HepG2 (cell line): ENCODE measurements around the gene VPS4B. TPM values are rescaled to one million over a fixed set of nuclear protein-coding genes. Genes with fewer than 3 reads are reported as not detected.
A peak's percentile ranks its signal among the peaks of the same experiment; 100 is the strongest.

Source experiments
- CREB1 ChIP-seq, 2 experiments: fragments of 450-650 bp in 1 of 2; IDR thresholded peaks; 2 replicates each; pipeline ENCODE4 v1.6.1; 2016 to 2017; ENCODE audit warnings: control low read depth in 1 of 2, mild to moderate bottlenecking in 1 of 2, missing compliant biosample characterization in 1 of 2, missing genetic modification characterization in 1 of 2
- HNF4A ChIP-seq: sonication (generic); formaldehyde crosslinking; IDR thresholded peaks from 2 replicates; pipeline ENCODE4 v1.4.0; 2020; ENCODE audit warnings: missing genetic modification reagents
- HOXD1 ChIP-seq: sonication (generic); formaldehyde crosslinking; IDR thresholded peaks from 2 replicates; pipeline ENCODE4 v1.5.0; 2020; ENCODE audit warnings: missing genetic modification reagents
- NR2F2 ChIP-seq: IDR thresholded peaks from 2 replicates; pipeline ENCODE4 v1.6.1; 2012; ENCODE audit warnings: low read depth, inconsistent platforms, borderline replicate concordance
- RFXANK ChIP-seq: IDR thresholded peaks from 2 replicates; pipeline ENCODE4 v1.6.1; 2016
- SNAI1 ChIP-seq: sonication (generic); formaldehyde crosslinking; IDR thresholded peaks from 2 replicates; pipeline ENCODE4 v1.5.0; 2020; ENCODE audit warnings: mild to moderate bottlenecking, missing genetic modification reagents, borderline replicate concordance
- SOX13 ChIP-seq, 3 experiments: fragments of 450-650 bp in 1 of 3; sonication (generic) in 1 of 3; formaldehyde crosslinking in 1 of 3; IDR thresholded peaks in 2 of 3; conservative IDR thresholded peaks in 1 of 3; 2 replicates each; pipeline versions ENCODE4 v1.5.0 to v1.6.1; 2016 to 2020; ENCODE audit warnings: antibody characterized with exemption in 1 of 3, mild to moderate bottlenecking in 1 of 3, missing compliant biosample characterization in 1 of 3, missing genetic modification reagents in 1 of 3, moderate library complexity in 1 of 3
- YEATS4 ChIP-seq: sonication (generic); formaldehyde crosslinking; IDR thresholded peaks from 2 replicates; pipeline ENCODE4 v1.4.0; 2020; ENCODE audit warnings: missing genetic modification reagents, borderline replicate concordance
- ZEB1 ChIP-seq: IDR thresholded peaks from 2 replicates; pipeline ENCODE4 v1.6.1; 2012; ENCODE audit warnings: mild to moderate bottlenecking, low read depth, inconsistent platforms; ENCODE audit not compliant: insufficient replicate concordance
- ZFP1 ChIP-seq: IDR thresholded peaks from 2 replicates; pipeline ENCODE4 v1.6.1; 2016
- ZFP36L1 ChIP-seq: sonication (generic); formaldehyde crosslinking; IDR thresholded peaks from 2 replicates; pipeline ENCODE4 v1.8.0; 2022; ENCODE audit warnings: mild to moderate bottlenecking, missing genetic modification reagents, moderate library complexity
- ZKSCAN8 ChIP-seq: IDR thresholded peaks from 2 replicates; pipeline ENCODE4 v1.6.1; 2016; ENCODE audit warnings: borderline replicate concordance, missing genetic modification reagents, missing compliant biosample characterization
- ZNF160 ChIP-seq: sonication (generic); formaldehyde crosslinking; IDR thresholded peaks from 2 replicates; pipeline ENCODE4 v1.8.0; 2022; ENCODE audit warnings: mild to moderate bottlenecking, inconsistent platforms, missing genetic modification reagents
- ZNF292 ChIP-seq: sonication (generic); formaldehyde crosslinking; IDR thresholded peaks from 2 replicates; pipeline ENCODE4 v1.8.1; 2022; ENCODE audit warnings: mild to moderate bottlenecking, low read depth, missing genetic modification reagents, borderline replicate concordance
- ZNF296 ChIP-seq: sonication (generic); formaldehyde crosslinking; conservative IDR thresholded peaks from 2 replicates; pipeline ENCODE4 v1.5.0; 2020; ENCODE audit warnings: mild to moderate bottlenecking, missing genetic modification reagents
- ZNF501 ChIP-seq: sonication (generic); formaldehyde crosslinking; IDR thresholded peaks from 2 replicates; pipeline ENCODE4 v1.5.1; 2020; ENCODE audit warnings: mild to moderate bottlenecking, moderate library complexity, missing genetic modification reagents
- ZNF883 ChIP-seq: sonication (generic); formaldehyde crosslinking; IDR thresholded peaks from 2 replicates; pipeline ENCODE4 v1.5.1; 2020; ENCODE audit warnings: mild to moderate bottlenecking, missing genetic modification reagents; ENCODE audit errors: not compliant biosample characterization
- ZSCAN20 ChIP-seq: sonication (generic); formaldehyde crosslinking; IDR thresholded peaks from 2 replicates; pipeline ENCODE4 v1.4.0; 2020; ENCODE audit warnings: missing genetic modification reagents, mild to moderate bottlenecking, borderline replicate concordance
- polyA plus RNA-seq, 8 experiments: library from polyadenylated mRNA; depleted of rRNA in 3 of 8; stranded (reverse) in 7 of 8; unstranded in 1 of 8; fragments of >200 nt; fragmentation: Illumina TruSeq in 4 of 8; extraction: Trizol in 4 of 8; gene quantifications; 2 replicates each; pipeline versions ENCODE4 v1.2.1 to v1.2.3, GENCODE V29; 2011 to 2016; ENCODE audit warnings: low read depth in 4 of 8, missing spikeins in 1 of 8, mixed read lengths in 1 of 8; ENCODE audit not compliant: insufficient read depth in 1 of 8
- total RNA-seq, 5 experiments: library from RNA; depleted of rRNA; stranded (reverse); fragments of >200 nt; fragmentation: Illumina TruSeq; extraction: Trizol; gene quantifications; 2 replicates each; pipeline ENCODE4 v1.2.3, GENCODE V29; 2016; ENCODE audit warnings: low read depth in 1 of 5
- TF ChIP-seq, protein P1 (sequence below): sonication (generic); formaldehyde crosslinking; IDR thresholded peaks from 2 replicates; pipeline ENCODE4 v1.4.0; 2020; ENCODE audit warnings: mild to moderate bottlenecking, missing genetic modification reagents
- TF ChIP-seq, protein P2 (sequence below): sonication (generic); formaldehyde crosslinking; IDR thresholded peaks from 2 replicates; pipeline ENCODE4 v1.5.1; 2020; ENCODE audit warnings: mild to moderate bottlenecking, missing genetic modification reagents, moderate library complexity
- TF ChIP-seq, protein P3 (sequence below): IDR thresholded peaks from 2 replicates; pipeline ENCODE4 v1.6.1; 2016

VPS4B gene
- total and polyA plus RNA-seq, 2 of the 13 experiments (the other 11 are each of a cell fraction or from before 2014, with no cell fraction given): 12.8 to 25.9 TPM

DNA sequence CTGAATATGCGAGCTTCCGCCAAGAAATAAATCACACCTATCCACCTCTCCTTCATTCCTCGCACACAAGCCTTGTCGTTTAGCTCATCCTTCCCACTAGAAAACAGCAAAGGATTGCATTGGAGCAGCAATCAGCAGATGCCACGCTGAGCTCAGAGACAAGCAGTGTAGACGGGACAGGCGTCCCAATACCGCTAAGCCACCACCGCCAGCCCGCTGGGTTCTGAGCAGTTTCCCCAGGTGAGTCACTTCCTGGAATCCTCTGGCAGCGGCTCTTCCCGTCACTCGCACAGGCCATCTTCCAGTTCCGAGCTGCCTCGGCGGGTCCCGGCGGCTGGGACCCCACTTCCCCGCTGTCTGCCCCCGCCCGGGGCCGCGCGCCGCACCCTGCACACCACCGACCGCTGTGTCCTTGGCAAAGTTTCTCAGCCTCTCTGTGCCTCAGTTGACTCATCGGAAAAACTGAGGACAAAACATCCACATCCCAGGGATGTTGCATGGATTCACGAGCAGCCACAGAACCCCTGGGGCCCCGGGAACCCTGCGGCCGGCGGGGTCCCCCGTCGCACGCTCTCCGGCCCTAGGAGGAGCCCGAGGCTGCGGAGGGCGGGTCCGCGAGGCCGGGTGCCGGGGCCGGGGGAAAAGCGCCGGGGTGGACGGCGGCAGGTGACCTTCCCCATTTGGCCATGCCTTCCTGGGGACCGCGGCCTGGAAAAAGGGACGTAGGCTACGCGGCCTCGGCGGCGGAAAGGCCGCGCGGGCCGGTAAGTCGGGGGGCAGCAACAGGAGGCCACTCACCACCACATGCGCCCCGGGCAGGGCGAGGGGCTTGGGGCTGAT lies 55.8 kb downstream of the VPS4B start (continued):
- TF ChIP-seq ZSCAN20 (peak; percentile 79; the same call in 1 of the 2 replicates), ZNF292 (CRISPR knock-in tag) (peak; percentile 21; the same call in 1 of the 2 replicates), HNF4A (no peak), ZEB1 (peak; percentile 65), ZNF883 (no peak), ZKSCAN8 (CRISPR knock-in tag) (no peak), SNAI1 (no peak), ZNF160 (CRISPR knock-in tag) (no peak), CREB1 (IDR thresholded peaks at IDR 0.05) (no peak), CREB1 (CRISPR knock-in tag; IDR thresholded peaks at IDR 0.05) (no peak), HOXD1 (CRISPR knock-in tag) (no peak), ZNF501 (peak; percentile 65), NR2F2 (no peak), SOX13 (IDR thresholded peaks at IDR 0.05) (no peak), SOX13 (CRISPR knock-in tag; conservative IDR thresholded peaks at IDR 0.05 in 1 of 2, IDR thresholded peaks at IDR 0.05 in 1 of 2) (no peak; a peak in 1 of 4 replicates), YEATS4 (CRISPR knock-in tag) (no peak), RFXANK (CRISPR knock-in tag) (no peak), ZNF296 (CRISPR knock-in tag) (no peak), ZFP36L1 (CRISPR knock-in tag) (0 out of 2 replicates have a peak, but pooled peaks have one; percentile 13), ZFP1 (CRISPR knock-in tag) (no peak)
- TF ChIP-seq, protein P1, sequence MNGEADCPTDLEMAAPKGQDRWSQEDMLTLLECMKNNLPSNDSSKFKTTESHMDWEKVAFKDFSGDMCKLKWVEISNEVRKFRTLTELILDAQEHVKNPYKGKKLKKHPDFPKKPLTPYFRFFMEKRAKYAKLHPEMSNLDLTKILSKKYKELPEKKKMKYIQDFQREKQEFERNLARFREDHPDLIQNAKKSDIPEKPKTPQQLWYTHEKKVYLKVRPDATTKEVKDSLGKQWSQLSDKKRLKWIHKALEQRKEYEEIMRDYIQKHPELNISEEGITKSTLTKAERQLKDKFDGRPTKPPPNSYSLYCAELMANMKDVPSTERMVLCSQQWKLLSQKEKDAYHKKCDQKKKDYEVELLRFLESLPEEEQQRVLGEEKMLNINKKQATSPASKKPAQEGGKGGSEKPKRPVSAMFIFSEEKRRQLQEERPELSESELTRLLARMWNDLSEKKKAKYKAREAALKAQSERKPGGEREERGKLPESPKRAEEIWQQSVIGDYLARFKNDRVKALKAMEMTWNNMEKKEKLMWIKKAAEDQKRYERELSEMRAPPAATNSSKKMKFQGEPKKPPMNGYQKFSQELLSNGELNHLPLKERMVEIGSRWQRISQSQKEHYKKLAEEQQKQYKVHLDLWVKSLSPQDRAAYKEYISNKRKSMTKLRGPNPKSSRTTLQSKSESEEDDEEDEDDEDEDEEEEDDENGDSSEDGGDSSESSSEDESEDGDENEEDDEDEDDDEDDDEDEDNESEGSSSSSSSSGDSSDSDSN: peak; percentile 69; the same call in 1 of the 2 replicates
- TF ChIP-seq, protein P2, sequence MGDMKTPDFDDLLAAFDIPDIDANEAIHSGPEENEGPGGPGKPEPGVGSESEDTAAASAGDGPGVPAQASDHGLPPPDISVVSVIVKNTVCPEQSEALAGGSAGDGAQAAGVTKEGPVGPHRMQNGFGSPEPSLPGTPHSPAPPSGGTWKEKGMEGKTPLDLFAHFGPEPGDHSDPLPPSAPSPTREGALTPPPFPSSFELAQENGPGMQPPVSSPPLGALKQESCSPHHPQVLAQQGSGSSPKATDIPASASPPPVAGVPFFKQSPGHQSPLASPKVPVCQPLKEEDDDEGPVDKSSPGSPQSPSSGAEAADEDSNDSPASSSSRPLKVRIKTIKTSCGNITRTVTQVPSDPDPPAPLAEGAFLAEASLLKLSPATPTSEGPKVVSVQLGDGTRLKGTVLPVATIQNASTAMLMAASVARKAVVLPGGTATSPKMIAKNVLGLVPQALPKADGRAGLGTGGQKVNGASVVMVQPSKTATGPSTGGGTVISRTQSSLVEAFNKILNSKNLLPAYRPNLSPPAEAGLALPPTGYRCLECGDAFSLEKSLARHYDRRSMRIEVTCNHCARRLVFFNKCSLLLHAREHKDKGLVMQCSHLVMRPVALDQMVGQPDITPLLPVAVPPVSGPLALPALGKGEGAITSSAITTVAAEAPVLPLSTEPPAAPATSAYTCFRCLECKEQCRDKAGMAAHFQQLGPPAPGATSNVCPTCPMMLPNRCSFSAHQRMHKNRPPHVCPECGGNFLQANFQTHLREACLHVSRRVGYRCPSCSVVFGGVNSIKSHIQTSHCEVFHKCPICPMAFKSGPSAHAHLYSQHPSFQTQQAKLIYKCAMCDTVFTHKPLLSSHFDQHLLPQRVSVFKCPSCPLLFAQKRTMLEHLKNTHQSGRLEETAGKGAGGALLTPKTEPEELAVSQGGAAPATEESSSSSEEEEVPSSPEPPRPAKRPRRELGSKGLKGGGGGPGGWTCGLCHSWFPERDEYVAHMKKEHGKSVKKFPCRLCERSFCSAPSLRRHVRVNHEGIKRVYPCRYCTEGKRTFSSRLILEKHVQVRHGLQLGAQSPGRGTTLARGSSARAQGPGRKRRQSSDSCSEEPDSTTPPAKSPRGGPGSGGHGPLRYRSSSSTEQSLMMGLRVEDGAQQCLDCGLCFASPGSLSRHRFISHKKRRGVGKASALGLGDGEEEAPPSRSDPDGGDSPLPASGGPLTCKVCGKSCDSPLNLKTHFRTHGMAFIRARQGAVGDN: peak; percentile 50
- TF ChIP-seq, protein P3, sequence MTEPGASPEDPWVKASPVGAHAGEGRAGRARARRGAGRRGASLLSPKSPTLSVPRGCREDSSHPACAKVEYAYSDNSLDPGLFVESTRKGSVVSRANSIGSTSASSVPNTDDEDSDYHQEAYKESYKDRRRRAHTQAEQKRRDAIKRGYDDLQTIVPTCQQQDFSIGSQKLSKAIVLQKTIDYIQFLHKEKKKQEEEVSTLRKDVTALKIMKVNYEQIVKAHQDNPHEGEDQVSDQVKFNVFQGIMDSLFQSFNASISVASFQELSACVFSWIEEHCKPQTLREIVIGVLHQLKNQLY (CRISPR knock-in tag): no peak
